ENCODE data around the gene GAD2. TPM values are rescaled to one million over a fixed set of nuclear protein-coding genes. Genes with fewer than 3 reads are reported as not detected.

GAD2 gene
- total and polyA plus RNA-seq, 2 experiments from 2014 or later = 0.56 to 0.86 TPM

- Histone ChIP-seq H2AFZ (no peak overlapping the region), H3K36me3 (ENCODE audit: insufficient read depth) (no peaks in the 10 kb centered on the region), H3K27me3 (ENCODE audit: insufficient read depth) (no peaks in the 10 kb centered on the region), H3K79me2 (replicated peaks; ENCODE audit: insufficient read depth) (no peaks in the 10 kb centered on the region), H3K4me2 (no peak overlapping the region), H3K4me3 (no peak overlapping the region), H3K27ac (ENCODE audit: low read depth) (no peak overlapping the region), H3F3A (replicated peaks; ENCODE audit: low read depth) (no peaks in the 10 kb centered on the region), H3K4me1 (ENCODE audit: insufficient read depth) (no peaks in the 10 kb centered on the region), H3K9me2 (ENCODE audit: insufficient read depth) (no peaks in the 10 kb centered on the region; the same call in 1 of the 2 replicates), H4K20me1 (replicated peaks; ENCODE audit: insufficient read depth) (no peaks in the 10 kb centered on the region)
- no peaks in the 10 kb centered on the region for H3K36me3 Mint-ChIP-seq (ENCODE audit: low read depth)
- DNase-seq (ENCODE audit: low spot score) (no peak), ATAC-seq (no peak)
- no peak overlapping the region for H3K4me3 Mint-ChIP-seq
- no peak overlapping the region for H3K27ac Mint-ChIP-seq
- TF ChIP-seq CTCF (conservative IDR thresholded peaks at IDR 0.05; ENCODE audit: low read depth in 2 of 2) = no peak
- no peaks in the 10 kb centered on the region for H3K27me3 Mint-ChIP-seq (ENCODE audit: insufficient read depth, low read depth, poor library complexity)
- no peaks in the 10 kb centered on the region for H3K9me3 Mint-ChIP-seq
- H3K4me1 Mint-ChIP-seq = no peaks in the 10 kb centered on the region
These were observed 102.1 kb downstream of the GAD2 start for GRCh38 chr10:26318672-26319071.

DNA sequence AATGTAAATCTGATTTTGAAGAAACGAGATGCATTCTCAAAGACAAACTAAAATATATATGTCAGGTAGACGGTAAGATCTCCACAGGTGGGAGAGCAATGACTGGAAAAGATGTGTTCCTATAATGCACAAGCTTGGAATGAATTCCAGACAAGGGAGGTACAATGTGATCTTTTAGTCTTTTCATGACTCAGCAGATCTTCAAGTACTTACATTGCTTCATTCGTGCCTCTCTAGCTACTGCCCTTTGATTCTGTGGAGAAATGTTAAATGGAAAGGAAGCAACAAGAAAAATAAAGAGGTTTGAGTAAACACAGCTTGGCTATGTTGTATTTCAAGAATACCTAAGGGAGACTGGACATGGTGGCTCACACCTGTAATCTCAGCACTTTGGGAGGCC, 106.6 kb downstream of the GAD2 start:
- no peak for DNase-seq (ENCODE audit: low spot score)
- no peak for TF ChIP-seq POLR2AphosphoS5 (IDR thresholded peaks at IDR 0.05; ENCODE audit: low read depth)
- TF ChIP-seq, protein P1, sequence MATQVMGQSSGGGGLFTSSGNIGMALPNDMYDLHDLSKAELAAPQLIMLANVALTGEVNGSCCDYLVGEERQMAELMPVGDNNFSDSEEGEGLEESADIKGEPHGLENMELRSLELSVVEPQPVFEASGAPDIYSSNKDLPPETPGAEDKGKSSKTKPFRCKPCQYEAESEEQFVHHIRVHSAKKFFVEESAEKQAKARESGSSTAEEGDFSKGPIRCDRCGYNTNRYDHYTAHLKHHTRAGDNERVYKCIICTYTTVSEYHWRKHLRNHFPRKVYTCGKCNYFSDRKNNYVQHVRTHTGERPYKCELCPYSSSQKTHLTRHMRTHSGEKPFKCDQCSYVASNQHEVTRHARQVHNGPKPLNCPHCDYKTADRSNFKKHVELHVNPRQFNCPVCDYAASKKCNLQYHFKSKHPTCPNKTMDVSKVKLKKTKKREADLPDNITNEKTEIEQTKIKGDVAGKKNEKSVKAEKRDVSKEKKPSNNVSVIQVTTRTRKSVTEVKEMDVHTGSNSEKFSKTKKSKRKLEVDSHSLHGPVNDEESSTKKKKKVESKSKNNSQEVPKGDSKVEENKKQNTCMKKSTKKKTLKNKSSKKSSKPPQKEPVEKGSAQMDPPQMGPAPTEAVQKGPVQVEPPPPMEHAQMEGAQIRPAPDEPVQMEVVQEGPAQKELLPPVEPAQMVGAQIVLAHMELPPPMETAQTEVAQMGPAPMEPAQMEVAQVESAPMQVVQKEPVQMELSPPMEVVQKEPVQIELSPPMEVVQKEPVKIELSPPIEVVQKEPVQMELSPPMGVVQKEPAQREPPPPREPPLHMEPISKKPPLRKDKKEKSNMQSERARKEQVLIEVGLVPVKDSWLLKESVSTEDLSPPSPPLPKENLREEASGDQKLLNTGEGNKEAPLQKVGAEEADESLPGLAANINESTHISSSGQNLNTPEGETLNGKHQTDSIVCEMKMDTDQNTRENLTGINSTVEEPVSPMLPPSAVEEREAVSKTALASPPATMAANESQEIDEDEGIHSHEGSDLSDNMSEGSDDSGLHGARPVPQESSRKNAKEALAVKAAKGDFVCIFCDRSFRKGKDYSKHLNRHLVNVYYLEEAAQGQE (IDR thresholded peaks at IDR 0.05; ENCODE audit: unreplicated experiment) = no peak
- TF ChIP-seq EZH2 (IDR thresholded peaks at IDR 0.05; ENCODE audit: low read depth, unreplicated experiment) = no peak
- no peak for TF ChIP-seq STAT1 (IDR thresholded peaks at IDR 0.05; ENCODE audit: unreplicated experiment)
- TF ChIP-seq EZH2phosphoT487 (IDR thresholded peaks at IDR 0.05; ENCODE audit: unreplicated experiment) = no peak
- no peak for TF ChIP-seq CTCF (conservative IDR thresholded peaks at IDR 0.05; ENCODE audit: low read depth in 2 of 2)
- TF ChIP-seq ZNF114 (CRISPR knock-in tag; IDR thresholded peaks at IDR 0.05) = no peak
- TF ChIP-seq JUNB (IDR thresholded peaks at IDR 0.05; ENCODE audit: unreplicated experiment) = no peak
- no peak for TF ChIP-seq NANOG (IDR thresholded peaks at IDR 0.05; ENCODE audit: borderline replicate concordance)
- TF ChIP-seq ZNF331 (CRISPR knock-in tag; IDR thresholded peaks at IDR 0.05; ENCODE audit: low read depth) = no peak

More for the DNA sequence above, 106.6 kb downstream of the GAD2 start:
- no peaks in the 10 kb centered on the region for H3K4me1 Mint-ChIP-seq
- H3K9me3 Mint-ChIP-seq = no peaks in the 10 kb centered on the region
- no peaks in the 10 kb centered on the region for H3K27me3 ChIP-seq (ENCODE audit: insufficient read depth)
- no peaks in the 10 kb centered on the region for H3K27me3 Mint-ChIP-seq (ENCODE audit: insufficient read depth, low read depth, poor library complexity)
- no peaks in the 10 kb centered on the region for H3K36me3 ChIP-seq (ENCODE audit: insufficient read depth)
- no peak overlapping the region for H3K4me3 ChIP-seq
- no peaks in the 10 kb centered on the region for H3K79me2 ChIP-seq (replicated peaks; ENCODE audit: insufficient read depth)
- no peak overlapping the region for H3K27ac Mint-ChIP-seq
- H3K4me1 ChIP-seq (ENCODE audit: insufficient read depth) = no peaks in the 10 kb centered on the region
- no peaks in the 10 kb centered on the region; the same call in 1 of the 2 replicates for H3K9me2 ChIP-seq (ENCODE audit: insufficient read depth)
- no peak overlapping the region for H3K4me2 ChIP-seq
- H3F3A ChIP-seq (replicated peaks; ENCODE audit: low read depth) = no peaks in the 10 kb centered on the region
- no peak for ATAC-seq
- H3K27ac ChIP-seq (ENCODE audit: low read depth) = no peak overlapping the region
- no peaks in the 10 kb centered on the region for H4K20me1 ChIP-seq (replicated peaks; ENCODE audit: insufficient read depth)
- no peak overlapping the region for H2AFZ ChIP-seq
- no peak overlapping the region for H3K4me3 Mint-ChIP-seq
- H3K36me3 Mint-ChIP-seq (ENCODE audit: low read depth) = no peaks in the 10 kb centered on the region

All from GM23338 (cell line).